Ishikawa (cell line): ENCODE data around the gene GAK.

Source experiments
- CEBPB ChIP-seq: IDR thresholded peaks from 2 replicates; pipeline ENCODE4 v1.6.1; 2012
- CREB1 ChIP-seq: IDR thresholded peaks from 2 replicates; pipeline ENCODE4 v1.6.1; 2012; ENCODE audit warnings: low read depth
- EGR1 ChIP-seq: IDR thresholded peaks from 2 replicates; pipeline ENCODE4 v1.6.1; 2012
- EP300 ChIP-seq: IDR thresholded peaks from 2 replicates; pipeline ENCODE4 v1.6.1; 2012; ENCODE audit warnings: borderline replicate concordance
- FOXM1 ChIP-seq: IDR thresholded peaks from 2 replicates; pipeline ENCODE4 v1.6.1; 2012; ENCODE audit warnings: low read depth, borderline replicate concordance
- MAX ChIP-seq: IDR thresholded peaks from 2 replicates; pipeline ENCODE4 v1.6.1; 2012
- NFIC ChIP-seq: IDR thresholded peaks from 2 replicates; pipeline ENCODE4 v1.6.1; 2012
- RAD21 ChIP-seq: IDR thresholded peaks from 2 replicates; pipeline ENCODE4 v1.6.1; 2012; ENCODE audit warnings: low read depth
- REST ChIP-seq: IDR thresholded peaks from 2 replicates; pipeline ENCODE4 v1.6.1; 2012; ENCODE audit warnings: low read depth, mild to moderate bottlenecking
- TAF1 ChIP-seq: IDR thresholded peaks from 2 replicates; pipeline ENCODE4 v1.6.1; 2012; ENCODE audit warnings: low read depth, mild to moderate bottlenecking
- TCF12 ChIP-seq: IDR thresholded peaks from 2 replicates; pipeline ENCODE4 v1.6.1; 2012; ENCODE audit warnings: low read depth
- TEAD4 ChIP-seq: IDR thresholded peaks from 2 replicates; pipeline ENCODE4 v1.6.1; 2012
- YY1 ChIP-seq: IDR thresholded peaks from 2 replicates; pipeline ENCODE4 v1.6.1; 2012; ENCODE audit warnings: low read depth
- ZBTB7A ChIP-seq: IDR thresholded peaks from 2 replicates; pipeline ENCODE4 v1.6.1; 2012; ENCODE audit warnings: low read depth
- TF ChIP-seq, protein P1 (sequence below): IDR thresholded peaks from 2 replicates; pipeline ENCODE4 v1.6.1; 2012

GAK gene

GRCh38 chr4:967113-968104, 35.3 kb upstream of the GAK start:
- TF ChIP-seq TEAD4 = no peak
- TF ChIP-seq MAX = no peak
- no peak for TF ChIP-seq TCF12
- no peak for TF ChIP-seq ZBTB7A
- TF ChIP-seq TAF1 = no peak
- no peak for TF ChIP-seq EGR1
- TF ChIP-seq CEBPB = no peak
- TF ChIP-seq REST = no peak
- no peak for TF ChIP-seq YY1
- no peak for TF ChIP-seq RAD21
- no peak for TF ChIP-seq FOXM1
- TF ChIP-seq EP300 = no peak
- no peak for TF ChIP-seq NFIC
- TF ChIP-seq, protein P1, sequence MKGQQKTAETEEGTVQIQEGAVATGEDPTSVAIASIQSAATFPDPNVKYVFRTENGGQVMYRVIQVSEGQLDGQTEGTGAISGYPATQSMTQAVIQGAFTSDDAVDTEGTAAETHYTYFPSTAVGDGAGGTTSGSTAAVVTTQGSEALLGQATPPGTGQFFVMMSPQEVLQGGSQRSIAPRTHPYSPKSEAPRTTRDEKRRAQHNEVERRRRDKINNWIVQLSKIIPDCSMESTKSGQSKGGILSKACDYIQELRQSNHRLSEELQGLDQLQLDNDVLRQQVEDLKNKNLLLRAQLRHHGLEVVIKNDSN = no peak
- TF ChIP-seq CREB1 = no peak

GRCh38 chr4:966266-967112, 34.4 kb upstream of the GAK start:
- no peak for TF ChIP-seq REST
- no peak for TF ChIP-seq TCF12
- no peak for TF ChIP-seq CREB1
- no peak for TF ChIP-seq MAX
- TF ChIP-seq, protein P1 = no peak
- no peak for TF ChIP-seq YY1
- no peak for TF ChIP-seq TAF1
- no peak for TF ChIP-seq EP300
- TF ChIP-seq CEBPB = no peak
- TF ChIP-seq NFIC = no peak
- no peak for TF ChIP-seq ZBTB7A

GRCh38 chr4:965766-966134, 33.6 kb upstream of the GAK start:
- TF ChIP-seq RAD21 = no peak
- no peak for TF ChIP-seq CEBPB
- no peak for TF ChIP-seq MAX

GRCh38 chr4:965048-965765, 33.1 kb upstream of the GAK start:
- no peak for TF ChIP-seq FOXM1
- no peak for TF ChIP-seq RAD21
- no peak for TF ChIP-seq MAX
- TF ChIP-seq REST = no peak
- TF ChIP-seq TAF1 = no peak
- TF ChIP-seq EP300 = no peak
- TF ChIP-seq EGR1 = no peak
- TF ChIP-seq YY1 = no peak
- no peak for TF ChIP-seq NFIC
- no peak for TF ChIP-seq CEBPB
- no peak for TF ChIP-seq TEAD4
- TF ChIP-seq CREB1 = no peak
